DMS 273 (cell line): ENCODE results near the gene INTS2.
"Not testable (repeated sequence)": the region's sequence is repeated elsewhere in the genome, so short reads cannot be mapped to it uniquely, and the experiment has no call there.

Experiments
- DNase-seq: peaks from one replicate; lab custom pipeline; 2025; ENCODE audit not compliant: unreplicated experiment; lab: John Stamatoyannopoulos, UW

INTS2 gene

GRCh38 chr17:61927208-61928100, at the start of gene INTS2:
Gene INTS2 (minus strand): TSS chr17:61927982. CDS start chr17:61926644, 1,338 bp downstream.
- DNase-seq = peak; percentile 97

GRCh38 chr17:61974115-61974514, 46.3 kb upstream of the INTS2 start:
- DNase-seq = no peak

- DNase-seq = no peak
These were observed 44.5 kb upstream of the INTS2 start for GRCh38 chr17:61972311-61972710.

- DNase-seq = no peak
These were observed 42.2 kb upstream of the INTS2 start for GRCh38 chr17:61970030-61970429.

GRCh38 chr17:61968757-61969156, 41.0 kb upstream of the INTS2 start:
- DNase-seq = no peak

GRCh38 chr17:61967729-61968128, 39.9 kb upstream of the INTS2 start:
- no peak for DNase-seq

- DNase-seq = no peak
These were observed 38.4 kb upstream of the INTS2 start for GRCh38 chr17:61966191-61966590.

- DNase-seq = no peak
These were observed 27.8 kb upstream of the INTS2 start for GRCh38 chr17:61955619-61956018.

GRCh38 chr17:61947367-61948078, 19.7 kb upstream of the INTS2 start:
- no peak for DNase-seq

- no peak for DNase-seq
These were observed 18.6 kb upstream of the INTS2 start for GRCh38 chr17:61946359-61946758.

- DNase-seq = no peak
These were observed 15.3 kb upstream of the INTS2 start for GRCh38 chr17:61943117-61943516.

- DNase-seq = no peak
These were observed 14.3 kb upstream of the INTS2 start for GRCh38 chr17:61942085-61942484.

GRCh38 chr17:61928101-61928436, 287 bp upstream of the INTS2 start:
- DNase-seq = no peak

GRCh38 chr17:61926826-61927207, 965 bp downstream of the INTS2 start:
- DNase-seq = peak; percentile 51

- not testable (repeated sequence) for DNase-seq
These were observed 12.6 kb downstream of the INTS2 start for GRCh38 chr17:61915162-61915561.

GRCh38 chr17:61908292-61909037, 19.3 kb downstream of the INTS2 start:
- DNase-seq = no peak

GRCh38 chr17:61907361-61907760, 20.4 kb downstream of the INTS2 start:
- no peak for DNase-seq

- DNase-seq = no peak
These were observed 23.6 kb downstream of the INTS2 start for GRCh38 chr17:61904094-61904710.

- no peak for DNase-seq
These were observed 24.5 kb downstream of the INTS2 start for GRCh38 chr17:61903251-61903650.

GRCh38 chr17:61897548-61898180, 30.1 kb downstream of the INTS2 start:
- DNase-seq = no peak

- no peak for DNase-seq
These were observed 32.4 kb downstream of the INTS2 start for GRCh38 chr17:61895391-61895790.
